K562 (cell line): ENCODE results near the gene ZNF575. TPM values are rescaled to one million over a fixed set of nuclear protein-coding genes. Genes with fewer than 3 reads are reported as not detected.
A peak's percentile ranks its signal among the peaks of the same experiment; 100 is the strongest.

ENCODE experiments used
- ATAC-seq: fragments of 200-7000 bp; cut with Tn5 transposase; 3 replicates; pipeline ENCODE4 v1.9.1; 2020; ENCODE audit warnings: moderate library complexity
- BruUV-seq: library from RNA; stranded (reverse); fragments of 400-500 nt; replicated peaks from 2 replicates; lab custom pipeline; 2021; lab: Mats Ljungman, UMichigan
- CTCF ChIA-PET: fragments of 300-600 bp; formaldehyde crosslinking; extraction: SDS; loops from one replicate; lab custom pipeline; 2021; ENCODE audit warnings: low intra/inter-chr PET ratio; lab: Yijun Ruan, JAX
- POLR2A ChIA-PET: fragments of 300-600, 350-650 bp; sonication (Branson Sonifier 250); formaldehyde crosslinking; extraction: SDS; loops from one replicate; lab custom pipeline; 2021; ENCODE audit warnings: antibody characterized with exemption, inconsistent platforms; lab: Yijun Ruan, JAX
- DNase-seq, 4 experiments: peaks; one replicate each; pipeline versions ENCODE4 v3.0.0 to v3.0.0-alpha.2; 2011 to 2018; ENCODE audit warnings: low spot score in 3 of 4, mixed read lengths in 3 of 4; ENCODE audit errors: extremely low read depth in 1 of 4
- FAIRE-seq: peaks from 2 replicates; lab custom pipeline; 2011; peaks lifted over from hg19 to GRCh38; lab: Jason Lieb, UNC
- H2AFZ ChIP-seq: 2 replicates; pipeline ENCODE4 v1.6.0; 2011; ENCODE audit warnings: low read depth, low read length, control low read depth, inconsistent platforms
- H3K27ac ChIP-seq: fragments of 200-600 bp; 3 replicates; pipeline ENCODE4 v1.8.0; 2011; ENCODE audit warnings: low read depth, mild to moderate bottlenecking, control low read depth, inconsistent platforms, low read length, moderate library complexity, mixed read lengths; ENCODE audit errors: extremely low read depth
- H3K27me3 ChIP-seq, 2 experiments: fragments of 300-600 bp in 1 of 2; 2 replicates in 1 of 2; 3 replicates in 1 of 2; pipeline versions ENCODE4 v1.6.0 to v1.8.0; 2011; ENCODE audit warnings: inconsistent platforms in 2 of 2, low read length in 2 of 2, mild to moderate bottlenecking in 1 of 2, mixed read lengths in 1 of 2, moderate library complexity in 1 of 2; ENCODE audit not compliant: control insufficient read depth in 2 of 2, insufficient read depth in 2 of 2
- H3K36me3 ChIP-seq: fragments of 300-600 bp; 3 replicates; pipeline ENCODE4 v1.8.0; 2011; ENCODE audit warnings: mild to moderate bottlenecking, low read length, inconsistent platforms; ENCODE audit not compliant: control insufficient read depth, insufficient read depth
- H3K4me1 ChIP-seq, 2 experiments: fragments of 200-600 bp in 1 of 2; replicated peaks in 1 of 2; 2 replicates in 1 of 2; 3 replicates in 1 of 2; pipeline versions ENCODE4 v1.5.1 to v1.8.0; 2011; ENCODE audit warnings: inconsistent platforms in 2 of 2, low read length in 2 of 2, mild to moderate bottlenecking in 1 of 2, mixed read lengths in 1 of 2, moderate library complexity in 1 of 2; ENCODE audit not compliant: control insufficient read depth in 2 of 2, insufficient read depth in 2 of 2
- H3K4me2 ChIP-seq: 2 replicates; pipeline ENCODE4 v1.6.1; 2011; ENCODE audit warnings: low read length, control low read depth, inconsistent platforms, mixed read lengths; ENCODE audit not compliant: insufficient read depth
- H3K4me3 ChIP-seq: fragments of 200-600 bp; sonication (generic), shearing (Covaris generic); 2 replicates; pipeline ENCODE4 v1.5.1; 2016; ENCODE audit warnings: control low read depth, inconsistent platforms
- H3K79me2 ChIP-seq: fragments of 200-600 bp; 3 replicates; pipeline ENCODE4 v1.8.0; 2011; ENCODE audit warnings: low read length, inconsistent platforms; ENCODE audit not compliant: control insufficient read depth, insufficient read depth
- H3K9ac ChIP-seq, 2 experiments: 2 replicates each; pipeline versions ENCODE4 v1.6.0 to v1.6.1; 2011; ENCODE audit warnings: low read depth in 2 of 2, low read length in 2 of 2, control low read depth in 1 of 2, inconsistent platforms in 1 of 2, mild to moderate bottlenecking in 1 of 2, mixed read lengths in 1 of 2; ENCODE audit not compliant: insufficient read depth in 1 of 2
- H3K9me1 ChIP-seq: one replicate; pipeline ENCODE4 v1.6.0; 2011; ENCODE audit warnings: inconsistent platforms, mild to moderate bottlenecking, low read length, moderate library complexity; ENCODE audit not compliant: control insufficient read depth, insufficient read depth
- H3K9me3 ChIP-seq: replicated peaks from 2 replicates; pipeline ENCODE4 v1.5.1; 2011; ENCODE audit warnings: low read depth, low read length, inconsistent platforms; ENCODE audit not compliant: control insufficient read depth, insufficient read depth
- H4K20me1 ChIP-seq: replicated peaks from 2 replicates; pipeline ENCODE4 v1.6.1; 2011; ENCODE audit warnings: low read length, inconsistent platforms, mixed read lengths; ENCODE audit not compliant: control insufficient read depth, insufficient read depth
- POLR2H ChIP-seq: IDR thresholded peaks from 2 replicates; pipeline ENCODE4 v1.6.1; 2016; ENCODE audit warnings: missing genetic modification characterization, low read depth, mild to moderate bottlenecking, control low read depth, missing compliant biosample characterization, moderate library complexity
- RBM14 ChIP-seq: fragments of 200-400 bp; formaldehyde crosslinking; IDR thresholded peaks from 2 replicates; pipeline ENCODE4 v1.6.1; 2018; ENCODE audit warnings: low read depth, mild to moderate bottlenecking, low read length, moderate library complexity, borderline replicate concordance; ENCODE audit not compliant: insufficient read depth
- RBM25 ChIP-seq: fragments of 200-400 bp; formaldehyde crosslinking; IDR thresholded peaks from 2 replicates; pipeline ENCODE4 v1.6.1; 2018; ENCODE audit warnings: low read length, low read depth, moderate library complexity; ENCODE audit not compliant: severe bottlenecking
- WGBS: fragments of 100-300 bp; shearing (Covaris generic); methylation state at CpG from one replicate; pipeline ENCODE4 v1.1.6; 2016; ENCODE audit warnings: low coverage, mixed read lengths; ENCODE audit not compliant: insufficient coverage; ENCODE audit errors: missing lambda C conversion rate; 5-methylcytosine and 5-hydroxymethylcytosine counted together
- in situ Hi-C: fragments of 300-500 bp; cut with MboI; formaldehyde crosslinking; loops from 4 replicates; pipeline ENCODE4 v1.15.0; 2018; ENCODE audit warnings: inconsistent platforms, mixed read lengths
- intact Hi-C: fragments of 100-400 bp; cut with micrococcal nuclease; formaldehyde crosslinking; loops from 2 replicates; pipeline ENCODE4 v1.14.2; 2022
- polyA plus RNA-seq, 8 experiments: library from polyadenylated mRNA; depleted of rRNA in 4 of 8; stranded (reverse) in 5 of 8; unstranded in 3 of 8; fragments of >200 nt; fragmentation: Nextera tagmentation in 2 of 8; fragmentation: Illumina TruSeq in 1 of 8; extraction: Ambion mirVana in 2 of 8; extraction: Trizol in 1 of 8; gene quantifications; 2 replicates each; pipeline versions ENCODE4 v1.2.1 to v1.2.3, GENCODE V29; 2011 to 2014; ENCODE audit warnings: inconsistent platforms in 1 of 8, missing spikeins in 1 of 8
- total RNA-seq, 7 experiments: library from RNA; depleted of rRNA in 6 of 7; stranded (reverse); fragments of >200 nt in 6 of 7; fragmentation: Illumina TruSeq in 2 of 7; extraction: Trizol in 2 of 7; gene quantifications; 2 replicates each; pipeline versions ENCODE4 v1.2.1 to v1.2.3, GENCODE V29; 2011 to 2021; ENCODE audit warnings: low replicate concordance in 1 of 7

ZNF575 gene
- total and polyA plus RNA-seq, 9 of the 15 experiments (the other 6 are each of a cell fraction or from before 2014, with no cell fraction given): 0.20 to 0.98 (median 0.32) TPM; not detected in 6

- no peaks in the 10 kb centered on the region for H3K27me3 ChIP-seq
- H3K9me3 ChIP-seq: no peaks in the 10 kb centered on the region
- in situ Hi-C loops (no loop called here), intact Hi-C loops (no loop called here)
- no peaks in the 10 kb centered on the region for H3K36me3 ChIP-seq
- DNase-seq (peak in 1 of 4 experiments; percentile 3), FAIRE-seq (no peak), ATAC-seq (no peak)
- no peaks in the 10 kb centered on the region for H3K9me1 ChIP-seq
- H4K20me1 ChIP-seq: no peaks in the 10 kb centered on the region
- POLR2A ChIA-PET: interaction anchor here (0.6 to 1.6 kb wide), 4 partner anchors 7 to 138 kb away, joined by 3 to 5 read pairs (median 3); no protein-coding TSS in a partner anchor
- TF ChIP-seq RBM14: no peak
- TF ChIP-seq POLR2H (tag): 0 out of 2 replicates have a peak, but pooled peaks have one; percentile 3
- peak; percentile 42 for TF ChIP-seq RBM25
- H3K27ac ChIP-seq: no peak overlapping the region
- peak overlapping the region; percentile 68 for H2AFZ ChIP-seq
- WGBS: 32% methylated on average over 13 of the region's 13 CpGs
- H3K4me2 ChIP-seq: peak overlapping the region; percentile 89
- H3K9ac ChIP-seq: peak overlapping the region in 1 of 2 experiments; percentile 58; a peak in 1 of 4 replicates
- BruUV-seq: no TSS peak
- H3K4me1 ChIP-seq: peaks cover 10 to 41% of the 10 kb centered on the region in 2 experiments
- H3K4me3 ChIP-seq: no peak overlapping the region
- H3K79me2 ChIP-seq: no peaks in the 10 kb centered on the region
- CTCF ChIA-PET: no interaction called here
These were observed 4.9 kb upstream of the ZNF575 start for GRCh38 chr19:43527860-43528622.
